GM18867 (cell line): ENCODE results near the gene CD2AP.
"Not testable (repeated sequence)": the region's sequence is repeated elsewhere in the genome, so short reads cannot be mapped to it uniquely, and the experiment has no call there.

ENCODE experiments used
- ATAC-seq: cut with Tn5 transposase; IDR thresholded peaks from one replicate; pipeline ENCODE4 v1.9.1; 2021; ENCODE audit warnings: mild to moderate bottlenecking, moderate library complexity; ENCODE audit not compliant: unreplicated experiment

The CD2AP gene

DNA sequence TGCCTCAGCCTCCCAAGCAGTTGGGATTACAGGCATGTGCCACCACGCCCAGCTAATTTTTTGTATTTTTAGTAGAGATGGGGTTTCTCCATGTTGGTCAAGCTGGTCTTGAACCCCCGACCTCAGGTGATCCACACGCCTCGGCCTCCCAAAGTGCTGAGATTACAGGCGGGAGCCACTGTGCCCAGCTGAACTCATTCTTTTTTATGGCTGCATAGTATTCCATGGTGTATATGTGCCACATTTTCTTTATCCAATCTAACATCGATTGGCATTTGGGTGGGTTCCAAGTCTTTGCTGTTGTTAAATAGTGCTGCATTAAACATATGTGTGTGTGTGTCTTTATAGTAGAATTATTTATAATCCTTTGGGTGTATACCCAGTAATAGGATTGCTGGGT, 78.9 kb downstream of the CD2AP start:
- ATAC-seq = not testable (repeated sequence)

GRCh38 chr6:47563162-47563561, 85.6 kb downstream of the CD2AP start:
- no peak for ATAC-seq

- ATAC-seq = not testable (repeated sequence)
Measured at GRCh38 chr6:47566602-47567001, 89.0 kb downstream of the CD2AP start.

DNA sequence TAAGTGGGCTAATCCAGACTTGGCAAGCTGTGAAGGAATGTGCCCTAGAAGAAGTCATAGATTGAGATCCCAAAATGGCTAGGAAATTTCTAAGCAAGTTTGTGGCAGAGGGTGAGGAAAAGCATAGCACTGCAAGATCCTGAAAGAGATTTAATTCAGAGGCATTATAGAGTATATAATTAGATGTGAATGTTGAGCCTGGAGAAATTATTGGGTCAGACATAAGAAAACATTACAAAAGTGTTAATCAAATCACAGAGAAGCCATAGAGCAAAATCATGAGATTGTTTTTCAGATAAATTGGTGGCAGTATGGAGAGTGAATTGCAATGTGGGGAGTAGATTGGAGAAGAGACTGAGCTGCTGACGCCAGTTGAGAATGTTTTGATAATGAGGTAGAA, 90.0 kb downstream of the CD2AP start:
- ATAC-seq = no peak

DNA sequence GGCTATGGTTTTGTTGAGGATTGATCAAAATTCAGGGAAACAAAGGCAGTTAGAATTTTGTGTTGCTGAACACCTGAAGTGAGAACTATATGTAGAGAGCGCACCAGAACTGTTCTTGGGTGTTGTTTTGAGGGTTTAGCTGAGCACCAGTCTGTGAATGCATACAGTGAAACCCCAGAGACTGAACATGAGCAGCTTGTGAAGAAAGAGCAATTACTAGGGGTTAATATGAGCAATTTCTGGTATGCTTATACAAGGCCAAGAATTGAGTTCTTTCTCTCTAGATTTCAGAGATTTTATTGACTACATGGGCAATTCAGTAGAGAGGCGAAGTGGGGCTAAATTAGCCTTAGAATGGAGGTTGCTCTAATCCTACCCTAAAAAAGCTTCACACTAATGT, 93.9 kb downstream of the CD2AP start:
- ATAC-seq = no peak

DNA sequence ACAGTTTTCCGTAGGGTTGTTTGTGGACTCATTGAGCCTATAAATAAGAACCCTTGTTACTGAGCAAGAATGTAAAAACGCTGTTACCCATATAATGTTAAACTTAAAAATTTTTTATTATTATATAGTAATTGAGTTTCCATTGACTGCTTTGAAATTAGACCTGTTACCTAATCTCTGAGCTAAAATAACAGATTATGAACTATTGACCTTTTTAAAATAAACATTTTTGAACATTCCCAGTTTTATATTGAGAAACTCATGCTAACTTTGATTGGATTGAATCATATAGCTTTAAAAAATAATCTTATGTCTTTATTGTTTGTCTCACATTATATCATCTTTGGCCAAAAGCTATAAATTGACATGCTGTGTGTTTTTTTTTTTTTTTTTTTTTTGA, 95.5 kb downstream of the CD2AP start:
- ATAC-seq = no peak

DNA sequence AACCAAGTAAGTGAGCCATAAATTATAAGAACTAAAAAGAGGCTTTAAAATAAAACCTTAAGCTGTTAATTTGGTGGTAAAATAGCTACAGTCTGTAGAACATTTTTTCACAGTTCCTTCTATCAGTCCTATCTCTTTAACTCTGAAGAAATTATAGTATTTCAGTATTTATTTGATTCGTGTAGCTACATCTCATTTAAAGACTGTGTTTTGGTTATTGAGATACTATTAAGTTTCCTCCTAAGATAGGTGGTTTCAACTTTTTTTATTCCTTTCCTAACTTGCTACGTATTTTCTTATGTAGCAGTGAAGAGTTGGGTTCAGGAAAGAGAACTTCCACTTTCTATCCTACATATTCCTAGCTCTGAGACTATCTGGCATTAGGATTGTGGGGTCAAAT, 97.2 kb downstream of the CD2AP start:
- ATAC-seq = no peak

- no peak for ATAC-seq
Measured at GRCh38 chr6:47579040-47579439, 101.5 kb downstream of the CD2AP start.

DNA sequence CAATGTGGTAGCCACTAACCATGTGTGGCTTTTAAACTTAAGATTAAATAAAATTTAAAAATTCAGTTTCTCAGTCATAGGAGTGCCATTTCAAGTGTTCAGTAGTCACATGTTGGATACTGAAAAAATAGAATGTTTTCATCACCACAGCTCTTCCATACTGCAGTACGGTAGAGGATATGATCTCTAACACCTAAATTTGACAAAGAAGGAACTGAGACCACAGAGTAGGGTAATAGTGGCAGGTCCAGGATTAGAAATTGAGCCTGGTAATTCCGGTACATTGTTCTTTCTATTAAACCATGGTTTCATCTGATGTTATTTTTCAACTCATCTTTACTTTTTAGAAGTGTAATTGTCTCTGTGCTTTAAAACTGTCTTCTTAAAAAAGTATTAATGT, 104.0 kb downstream of the CD2AP start:
- peak; percentile 74 for ATAC-seq

GRCh38 chr6:47587493-47587892, 109.9 kb downstream of the CD2AP start:
- ATAC-seq = no peak

GRCh38 chr6:47592131-47592840, 114.7 kb downstream of the CD2AP start:
- no peak for ATAC-seq

- no peak for ATAC-seq
Measured at GRCh38 chr6:47593979-47594378, 116.4 kb downstream of the CD2AP start.

DNA sequence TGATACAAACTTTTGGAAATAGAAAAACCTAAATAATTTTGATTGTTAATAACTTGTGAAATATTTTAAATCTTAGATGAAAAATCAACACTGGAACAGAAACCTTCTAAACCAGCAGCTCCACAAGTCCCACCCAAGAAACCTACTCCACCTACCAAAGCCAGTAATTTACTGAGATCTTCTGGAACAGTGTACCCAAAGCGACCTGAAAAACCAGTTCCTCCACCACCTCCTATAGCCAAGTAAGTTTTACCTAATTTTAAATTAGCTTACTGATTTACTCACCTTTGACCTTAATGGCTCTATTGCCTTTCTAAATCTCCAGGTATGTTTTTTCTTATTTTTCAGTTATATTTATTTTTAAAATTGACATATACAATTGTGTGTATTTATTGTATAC, 118.2 kb downstream of the CD2AP start:
- ATAC-seq = no peak

- ATAC-seq = no peak
Measured at GRCh38 chr6:47598367-47598766, 120.8 kb downstream of the CD2AP start.

DNA sequence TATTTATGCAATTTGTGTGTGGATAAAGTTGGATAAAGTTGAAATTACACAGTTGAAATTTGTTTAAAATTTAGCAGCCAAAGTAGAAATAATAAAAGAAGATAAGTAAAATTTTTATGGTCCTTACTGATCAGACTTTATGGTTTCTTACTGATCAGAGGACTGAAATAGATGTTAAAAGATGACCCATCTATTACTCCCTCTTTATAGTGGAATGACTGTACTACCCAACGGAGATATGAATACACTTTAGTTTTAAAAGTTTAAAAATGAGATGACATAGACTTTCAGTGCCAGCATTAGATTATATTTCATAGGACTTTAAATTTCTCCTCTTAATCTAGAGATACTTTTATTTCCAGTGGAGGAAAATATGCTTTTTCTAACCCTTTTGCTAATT, 121.9 kb downstream of the CD2AP start:
- no peak for ATAC-seq

DNA sequence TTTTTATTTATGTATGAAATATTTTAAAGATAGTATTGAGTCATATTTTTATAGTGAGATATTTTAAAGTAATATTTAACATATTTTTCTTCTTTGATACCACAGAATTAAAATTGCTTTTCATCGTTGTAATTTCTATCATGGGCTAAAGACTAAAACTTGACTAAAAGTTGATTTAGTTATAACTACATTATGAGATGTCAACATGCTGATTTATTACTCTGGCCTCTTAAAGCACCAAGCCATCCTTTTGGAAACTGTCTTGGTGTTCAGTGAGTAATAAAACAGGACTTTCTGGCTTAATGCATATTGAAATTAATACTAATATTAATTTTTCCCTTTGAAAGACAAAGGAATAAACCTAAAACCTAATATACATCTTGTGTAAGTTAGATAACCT, 125.6 kb downstream of the CD2AP start:
- ATAC-seq = no peak

DNA sequence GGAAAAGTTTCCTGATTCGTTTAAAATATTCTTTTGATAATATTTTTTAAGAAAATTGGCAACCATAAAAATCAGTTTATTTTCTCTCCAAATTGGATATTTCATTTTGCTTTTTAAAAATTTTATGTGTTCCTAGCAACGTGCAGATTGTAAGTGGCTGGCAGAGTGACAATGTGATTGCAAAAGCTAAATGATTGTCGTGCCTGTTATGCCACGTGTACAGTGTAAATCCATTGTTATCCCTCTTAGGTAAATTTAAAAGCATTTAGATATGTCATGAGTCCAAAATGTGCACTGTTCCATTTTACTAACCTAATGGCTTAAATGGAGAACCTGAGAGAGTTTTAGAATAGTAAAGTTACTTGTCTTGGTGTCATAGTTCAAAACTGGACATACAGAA, 126.4 kb downstream of the CD2AP start:
- no peak for ATAC-seq

- no peak for ATAC-seq
Measured at GRCh38 chr6:47621838-47622449, 144.4 kb downstream of the CD2AP start.

- ATAC-seq = no peak
Measured at GRCh38 chr6:47626782-47627181, 149.2 kb downstream of the CD2AP start.

DNA sequence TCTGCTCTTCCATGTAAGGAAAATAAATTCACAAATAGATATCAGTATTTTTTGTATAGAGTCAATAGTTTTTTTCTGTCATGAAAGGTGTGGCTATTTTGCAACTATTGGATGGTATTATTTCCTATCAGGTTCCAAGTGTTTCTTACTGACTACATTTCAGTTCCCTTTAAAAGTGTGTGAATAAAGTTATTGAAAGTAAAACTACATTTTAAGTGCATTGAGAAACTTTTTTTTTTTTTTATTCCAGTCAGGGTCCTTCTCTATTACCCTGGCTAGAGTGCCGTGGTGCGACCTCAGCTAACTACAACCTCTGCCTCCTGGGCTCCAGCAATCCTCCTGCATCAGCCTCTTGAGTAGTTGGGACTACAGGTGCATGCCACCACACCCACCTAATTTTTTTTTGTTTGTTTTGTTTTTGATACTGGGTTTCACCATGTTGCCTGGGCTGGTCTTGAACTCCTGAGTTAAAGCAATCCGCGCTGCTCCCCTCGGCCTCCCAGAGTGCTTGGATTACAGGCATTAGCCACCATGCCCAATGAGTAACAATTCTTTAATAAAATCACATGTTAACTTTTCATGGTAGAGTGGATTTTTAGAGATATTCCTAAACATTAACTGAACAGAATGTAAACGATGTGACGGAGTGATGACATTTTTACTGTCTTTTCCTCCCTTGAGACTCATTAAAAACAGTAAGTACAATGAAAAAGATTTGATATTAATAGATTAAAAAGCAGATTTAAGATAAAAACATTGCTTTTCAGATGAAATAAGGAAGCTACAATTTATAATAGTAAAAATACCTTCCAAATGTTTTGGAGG, 151.1 kb downstream of the CD2AP start:
- no peak for ATAC-seq

DNA sequence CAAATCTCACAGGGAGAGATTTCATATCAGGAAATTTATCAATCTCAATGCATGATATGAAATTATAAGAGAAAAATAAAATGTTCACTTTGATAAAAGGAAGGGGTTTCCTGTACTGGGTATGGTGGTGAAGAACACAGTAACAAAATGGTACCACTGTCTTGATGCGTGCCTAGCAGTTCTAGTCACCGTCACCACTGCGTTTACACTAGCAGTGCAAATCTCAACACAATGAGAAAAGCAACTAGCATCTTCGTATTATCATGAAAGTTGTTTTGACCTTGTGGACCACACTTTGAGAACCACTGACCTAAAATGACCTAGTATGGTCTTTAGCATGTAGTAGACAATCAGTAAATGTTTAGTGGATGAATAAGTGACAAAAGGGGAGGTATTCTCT, 152.4 kb downstream of the CD2AP start:
- ATAC-seq = no peak

GRCh38 chr6:47630587-47630986, 153.0 kb downstream of the CD2AP start:
- no peak for ATAC-seq
